GM12878 (cell line): ENCODE data around the gene RNASEL. TPM values are rescaled to one million over a fixed set of nuclear protein-coding genes. Genes with fewer than 3 reads are reported as not detected.
A peak's percentile ranks its signal among the peaks of the same experiment; 100 is the strongest.

Experiments
- ATAC-seq: fragments of 200-7000 bp; cut with Tn5 transposase; 3 replicates; pipeline ENCODE4 v1.9.1; 2020; ENCODE audit warnings: mild to moderate bottlenecking, moderate library complexity
- BruUV-seq: library from RNA; stranded (reverse); fragments of 400-500 nt; replicated peaks from 2 replicates; lab custom pipeline; 2021; lab: Mats Ljungman, UMichigan
- CTCF ChIA-PET: fragments of 300-600 bp; sonication (Branson Sonifier 250); formaldehyde crosslinking; extraction: SDS; loops from one replicate; lab custom pipeline; 2021; ENCODE audit warnings: inconsistent platforms; lab: Yijun Ruan, JAX
- POLR2A ChIA-PET: fragments of 350-600 bp; formaldehyde crosslinking; extraction: SDS; loops from one replicate; lab custom pipeline; 2021; ENCODE audit warnings: inconsistent platforms; lab: Charles Lee
- RAD21 ChIA-PET: fragments of 300-600 bp; sonication (Branson Sonifier 250); formaldehyde crosslinking; loops from one replicate; lab custom pipeline; 2023; ENCODE audit warnings: antibody characterized with exemption; ENCODE audit not compliant: unreplicated experiment; lab: Charles Lee
- SMC1A ChIA-PET: fragments of 300-600 bp; sonication (Branson Sonifier 250); formaldehyde crosslinking; loops from one replicate; lab custom pipeline; 2023; ENCODE audit not compliant: unreplicated experiment, uncharacterized antibody; lab: Charles Lee
- DNase-seq: peaks from one replicate; pipeline ENCODE4 v3.0.0-alpha.2; 2011; ENCODE audit warnings: low read depth, low spot score
- FAIRE-seq: peaks from 3 replicates; lab custom pipeline; 2011; peaks lifted over from hg19 to GRCh38; lab: Jason Lieb, UNC
- H2AFZ ChIP-seq: 2 replicates; pipeline ENCODE4 v1.6.0; 2011; ENCODE audit warnings: low read depth, low read length, control low read depth; ENCODE audit not compliant: control insufficient read depth
- H3K27ac ChIP-seq: 2 replicates; pipeline ENCODE4 v1.5.1; 2011; ENCODE audit warnings: control low read depth; ENCODE audit not compliant: control insufficient read depth, insufficient read depth
- H3K27me3 ChIP-seq, 2 experiments: replicated peaks in 1 of 2; 2 replicates each; pipeline versions ENCODE4 v1.6.0 to v1.6.1; 2011; ENCODE audit warnings: low read length in 1 of 2; ENCODE audit not compliant: control insufficient read depth in 2 of 2, insufficient read depth in 2 of 2
- H3K36me3 ChIP-seq, 2 experiments: 2 replicates each; pipeline ENCODE4 v1.5.1; 2011; ENCODE audit warnings: low read length in 1 of 2; ENCODE audit not compliant: control insufficient read depth in 2 of 2, insufficient read depth in 2 of 2
- H3K4me1 ChIP-seq: 2 replicates; pipeline ENCODE4 v1.6.1; 2011; ENCODE audit warnings: mild to moderate bottlenecking, low read length, moderate library complexity, mixed read lengths; ENCODE audit not compliant: control insufficient read depth, insufficient read depth
- H3K4me2 ChIP-seq: 2 replicates; pipeline ENCODE4 v1.6.0; 2011; ENCODE audit warnings: control low read depth; ENCODE audit not compliant: control insufficient read depth, insufficient read depth
- H3K4me3 ChIP-seq: fragments of 200-600 bp; sonication (generic); 2 replicates; pipeline ENCODE4 v1.5.1; 2016
- H3K79me2 ChIP-seq: 2 replicates; pipeline ENCODE4 v1.6.0; 2011; ENCODE audit warnings: low read length; ENCODE audit not compliant: control insufficient read depth, insufficient read depth
- H3K9ac ChIP-seq: 2 replicates; pipeline ENCODE4 v1.8.0; 2011; ENCODE audit warnings: low read length, control low read depth, mixed read lengths; ENCODE audit not compliant: control insufficient read depth, insufficient read depth
- H3K9me3 ChIP-seq: replicated peaks from 3 replicates; pipeline ENCODE4 v1.5.1; 2011; ENCODE audit warnings: mild to moderate bottlenecking, low read length; ENCODE audit not compliant: control insufficient read depth, insufficient read depth
- H4K20me1 ChIP-seq: 2 replicates; pipeline ENCODE4 v1.6.0; 2011; ENCODE audit not compliant: control insufficient read depth, insufficient read depth
- CHD4 ChIP-seq: fragments of 200-600 bp; sonication (generic); IDR thresholded peaks from 2 replicates; pipeline ENCODE4 v1.6.1; 2016; ENCODE audit warnings: mild to moderate bottlenecking
- HDAC6 ChIP-seq: fragments of 200-600 bp; sonication (generic); IDR thresholded peaks from one replicate; pipeline ENCODE4 v1.8.0; 2017; ENCODE audit warnings: antibody characterized with exemption; ENCODE audit not compliant: unreplicated experiment
- MLLT1 ChIP-seq: fragments of 450-650 bp; IDR thresholded peaks from 2 replicates; pipeline ENCODE4 v1.6.1; 2016; ENCODE audit warnings: mild to moderate bottlenecking
- SUPT20H ChIP-seq: IDR thresholded peaks from 2 replicates; pipeline ENCODE4 v1.6.1; 2011; ENCODE audit warnings: low read depth, mild to moderate bottlenecking, low read length, moderate library complexity, borderline replicate concordance; ENCODE audit not compliant: control insufficient read depth
- WRNIP1 ChIP-seq: IDR thresholded peaks from 2 replicates; pipeline ENCODE4 v1.6.1; 2011; ENCODE audit warnings: low read depth, low read length, improper control_type of control experiment, borderline replicate concordance
- ZNF24 ChIP-seq: fragments of 450-650 bp; IDR thresholded peaks from 2 replicates; pipeline ENCODE4 v1.6.1; 2017; ENCODE audit warnings: antibody characterized with exemption, mild to moderate bottlenecking
- WGBS: methylation state at CpG from one replicate; pipeline ENCODE4 v1.1.6; 2016; ENCODE audit warnings: low lambda C conversion rate; ENCODE audit not compliant: insufficient replicate concordance, insufficient coverage; ENCODE audit errors: missing lambda C conversion rate; 5-methylcytosine and 5-hydroxymethylcytosine counted together
- in situ Hi-C: fragments of 300-500 bp; cut with MboI; formaldehyde crosslinking; loops from 9 replicates; pipeline ENCODE4 v1.14.3; 2018; ENCODE audit warnings: mixed read lengths
- intact Hi-C: fragments of 100-400 bp; cut with micrococcal nuclease; formaldehyde crosslinking; loops from one replicate; pipeline ENCODE4 v1.14.2; 2022; ENCODE audit not compliant: unreplicated experiment
- polyA plus RNA-seq, 11 experiments: library from polyadenylated mRNA; depleted of rRNA in 4 of 11; unstranded in 6 of 11; stranded (reverse) in 5 of 11; fragments of >200 nt; fragmentation: Nextera tagmentation in 4 of 11; fragmentation: Illumina TruSeq in 1 of 11; extraction: Ambion mirVana in 4 of 11; extraction: Trizol in 1 of 11; gene quantifications; 1 replicate in 1 of 11; 2 replicates in 10 of 11; pipeline versions ENCODE4 v1.2.1 to v1.2.3, GENCODE V29; 2011 to 2016; ENCODE audit warnings: inconsistent platforms in 2 of 11, missing spikeins in 2 of 11, low read depth in 1 of 11
- total RNA-seq, 4 experiments: library from RNA; depleted of rRNA in 3 of 4; stranded (reverse); fragments of >200 nt in 3 of 4; fragmentation: Illumina TruSeq in 1 of 4; extraction: Trizol in 1 of 4; gene quantifications; 2 replicates each; pipeline versions ENCODE4 v1.2.1 to v1.2.3, GENCODE V29; 2013 to 2021
- TF ChIP-seq, protein P1 (sequence below): IDR thresholded peaks from 2 replicates; pipeline ENCODE4 v1.6.1; 2011; ENCODE audit warnings: mild to moderate bottlenecking, low read depth, low read length, moderate library complexity; ENCODE audit not compliant: insufficient replicate concordance
- TF ChIP-seq, protein P2 (sequence below): IDR thresholded peaks from 2 replicates; pipeline ENCODE4 v1.6.1; 2011; ENCODE audit warnings: borderline replicate concordance, low read depth, mild to moderate bottlenecking, moderate library complexity, mixed read lengths, low read length; ENCODE audit not compliant: insufficient read depth; ENCODE audit errors: extremely low read length

The RNASEL gene
- total and polyA plus RNA-seq, 10 of the 15 experiments (the other 5 are each of a cell fraction or from before 2014, with no cell fraction given) = 3.0 to 10.8 (median 5.0) TPM

- BruUV-seq = no TSS peak
- Histone ChIP-seq H3K36me3 (no peaks in the 10 kb centered on the region; a peak in 1 of 4 replicates), H3K27me3 (no peaks in the 10 kb centered on the region), H3K4me3 (peak overlapping the region; percentile 87), H3K9ac (peak overlapping the region; percentile 65), H3K4me1 (peaks cover 5% of the 10 kb centered on the region; the same call in 1 of the 2 replicates), H3K79me2 (no peaks in the 10 kb centered on the region), H3K4me2 (peak overlapping the region; percentile 64), H3K9me3 (no peaks in the 10 kb centered on the region), H4K20me1 (no peaks in the 10 kb centered on the region), H2AFZ (peak overlapping the region; percentile 38), H3K27ac (no peak overlapping the region; the same call in 1 of the 2 replicates)
- 37% methylated on average over 4 of the region's 4 CpGs for WGBS
- TF ChIP-seq SUPT20H (no peak), WRNIP1 (no peak), MLLT1 (no peak), CHD4 (no peak), ZNF24 (no peak), HDAC6 (no peak)
- TF ChIP-seq, protein P1, sequence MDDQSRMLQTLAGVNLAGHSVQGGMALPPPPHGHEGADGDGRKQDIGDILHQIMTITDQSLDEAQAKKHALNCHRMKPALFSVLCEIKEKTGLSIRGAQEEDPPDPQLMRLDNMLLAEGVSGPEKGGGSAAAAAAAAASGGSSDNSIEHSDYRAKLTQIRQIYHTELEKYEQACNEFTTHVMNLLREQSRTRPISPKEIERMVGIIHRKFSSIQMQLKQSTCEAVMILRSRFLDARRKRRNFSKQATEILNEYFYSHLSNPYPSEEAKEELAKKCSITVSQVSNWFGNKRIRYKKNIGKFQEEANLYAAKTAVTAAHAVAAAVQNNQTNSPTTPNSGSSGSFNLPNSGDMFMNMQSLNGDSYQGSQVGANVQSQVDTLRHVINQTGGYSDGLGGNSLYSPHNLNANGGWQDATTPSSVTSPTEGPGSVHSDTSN = no peak
- TF ChIP-seq, protein P2, sequence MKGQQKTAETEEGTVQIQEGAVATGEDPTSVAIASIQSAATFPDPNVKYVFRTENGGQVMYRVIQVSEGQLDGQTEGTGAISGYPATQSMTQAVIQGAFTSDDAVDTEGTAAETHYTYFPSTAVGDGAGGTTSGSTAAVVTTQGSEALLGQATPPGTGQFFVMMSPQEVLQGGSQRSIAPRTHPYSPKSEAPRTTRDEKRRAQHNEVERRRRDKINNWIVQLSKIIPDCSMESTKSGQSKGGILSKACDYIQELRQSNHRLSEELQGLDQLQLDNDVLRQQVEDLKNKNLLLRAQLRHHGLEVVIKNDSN = no peak
- in situ Hi-C loops = no loop called here
- CTCF ChIA-PET = interaction anchor here (0.8 to 37.4 kb wide), 14 partner anchors 9 to 507 kb away, joined by 3 to 1888 read pairs (median 4); partner anchors contain the start of gene NPL
- ATAC-seq (peak; percentile 37), DNase-seq (no peak), FAIRE-seq (peak; percentile 76)
- SMC1A ChIA-PET = interaction anchor here (0.7 to 28.0 kb wide), 13 partner anchors 8 to 444 kb away, joined by 3 to 1145 read pairs (median 3); partner anchors contain the start of gene NPL
- RAD21 ChIA-PET = interaction anchor here (0.6 to 23.0 kb wide), 16 partner anchors 8 to 205 kb away, joined by 3 to 946 read pairs (median 4); partner anchors contain the start of gene RGS16
- intact Hi-C loops = no loop called here
- POLR2A ChIA-PET = interaction anchor here (0.7 to 1.7 kb wide), 8 partner anchors 17 to 202 kb away, joined by 3 to 5 read pairs (median 4); no protein-coding TSS in a partner anchor
These were observed 1.2 kb downstream of the RNASEL start for GRCh38 chr1:182587666-182588499.
